Adipose tissue (tissue), 3 donors: ENCODE data around the gene TDRD9. TPM values are rescaled to one million over a fixed set of nuclear protein-coding genes. Genes with fewer than 3 reads are reported as not detected.
"Not testable (repeated sequence)": the region's sequence is repeated elsewhere in the genome, so short reads cannot be mapped to it uniquely, and the experiment has no call there.

Experiments
- H3K27ac ChIP-seq: one replicate; pipeline ENCODE4 v1.5.1; 2013; ENCODE audit warnings: low read depth, low read length
- WGBS, 3 donors: extraction: QIAGEN DNeasy Blood & Tissue Kit; methylation state at CpG; one replicate each; pipeline ENCODE4 v1.1.7; 2013; 5-methylcytosine and 5-hydroxymethylcytosine counted together
- polyA plus RNA-seq, 3 donors: library from polyadenylated mRNA; stranded (reverse); fragments of 200-250 nt; gene quantifications; one replicate each; pipeline ENCODE4 v1.2.3, GENCODE V29; 2013
- donor health status: healthy with polysubstance abuse.
- donor health status: Bipolar disorder and iron deficiency.
- donor health status: healthy.

TDRD9 gene
- polyA plus RNA-seq, 3 donors, result 1.3 to 2.7 (median 2.0) TPM

DNA sequence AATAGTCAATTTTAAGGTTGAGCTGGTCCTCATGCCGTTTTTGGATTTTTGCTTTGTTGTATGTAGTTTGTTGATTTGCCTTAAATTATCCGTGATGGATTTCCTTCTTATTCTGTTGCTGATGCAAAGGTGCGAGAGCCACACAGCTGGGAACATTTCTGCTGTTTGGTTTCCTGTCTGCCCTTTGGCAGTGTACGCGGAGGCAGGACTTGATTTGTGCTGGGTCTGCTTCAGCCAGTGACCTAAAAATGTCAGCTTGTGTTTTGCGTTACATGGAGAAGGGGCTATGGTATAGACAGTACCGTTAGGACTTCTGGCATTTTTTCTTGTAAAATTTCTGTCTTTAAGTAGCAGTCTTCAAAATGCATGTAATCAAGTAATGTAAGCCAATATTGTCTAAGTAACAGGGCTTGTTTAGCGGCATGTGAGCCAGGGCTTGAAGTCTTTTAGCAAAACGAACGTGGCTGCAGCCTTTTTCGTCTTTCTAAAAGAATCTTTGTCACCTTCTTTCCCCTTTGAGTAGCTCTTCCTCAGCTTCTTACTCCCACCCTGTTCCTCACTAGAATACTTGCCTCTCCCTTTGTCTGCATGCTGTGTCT lies 32.3 kb downstream of the TDRD9 start:
- WGBS, 3 donors, result 38 to 44% (median 42%) methylated on average over 11 of the region's 11 CpGs
- no peak overlapping the region for H3K27ac ChIP-seq

DNA sequence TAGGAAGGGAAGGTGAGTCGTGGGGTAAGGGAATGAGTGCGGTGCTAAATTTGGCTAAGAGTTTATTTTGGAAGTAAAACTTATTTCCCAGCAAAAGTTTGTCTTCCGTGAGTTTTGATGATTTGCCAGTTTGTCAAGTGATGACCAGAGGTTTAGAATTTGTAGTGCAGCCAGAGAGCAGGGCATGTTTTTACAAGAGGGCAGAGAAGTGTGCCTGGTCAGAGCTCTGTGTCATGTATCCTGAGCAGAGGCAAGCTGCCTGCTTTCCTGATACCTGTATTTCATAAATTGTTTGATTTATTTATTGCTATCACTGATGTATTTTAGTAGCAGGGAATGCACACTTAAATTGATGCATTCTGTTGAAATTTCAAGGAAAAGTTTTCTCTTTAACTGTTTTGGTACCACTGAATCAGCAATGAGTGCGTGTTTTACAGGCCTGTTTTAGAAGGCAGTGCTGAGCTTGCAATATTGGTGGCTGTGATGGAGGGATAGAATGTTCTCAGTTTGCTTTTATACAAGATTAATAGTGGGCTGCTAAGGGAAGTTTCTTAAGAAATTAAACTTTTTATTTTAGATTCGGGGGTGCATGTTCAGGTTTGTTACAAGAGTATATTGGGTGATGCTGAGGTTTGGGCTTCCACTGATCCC lies 33.8 kb downstream of the TDRD9 start:
- WGBS, 3 donors, result 66 to 82% (median 72%) methylated on average over 5 of the region's 5 CpGs
- H3K27ac ChIP-seq, result no peak overlapping the region

DNA sequence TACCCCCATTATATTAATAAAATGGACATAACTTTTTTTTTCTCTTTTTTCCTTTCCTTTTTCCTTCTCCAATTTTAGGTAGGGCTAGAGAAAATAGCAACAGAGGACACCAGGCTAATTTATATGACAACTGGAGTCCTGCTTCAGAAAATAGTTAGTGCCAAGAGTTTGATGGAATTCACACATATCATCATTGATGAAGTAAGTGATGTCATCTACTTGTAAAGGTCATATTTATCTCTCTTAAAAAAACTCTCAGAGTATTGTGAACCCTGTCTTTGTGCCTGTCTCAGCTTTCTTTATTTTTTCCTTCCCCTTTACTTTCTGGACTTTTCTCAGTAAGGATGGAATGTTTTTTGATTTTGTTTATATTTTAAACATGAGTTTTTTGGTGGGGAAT lies 38.4 kb downstream of the TDRD9 start:
- no peak overlapping the region for H3K27ac ChIP-seq

DNA sequence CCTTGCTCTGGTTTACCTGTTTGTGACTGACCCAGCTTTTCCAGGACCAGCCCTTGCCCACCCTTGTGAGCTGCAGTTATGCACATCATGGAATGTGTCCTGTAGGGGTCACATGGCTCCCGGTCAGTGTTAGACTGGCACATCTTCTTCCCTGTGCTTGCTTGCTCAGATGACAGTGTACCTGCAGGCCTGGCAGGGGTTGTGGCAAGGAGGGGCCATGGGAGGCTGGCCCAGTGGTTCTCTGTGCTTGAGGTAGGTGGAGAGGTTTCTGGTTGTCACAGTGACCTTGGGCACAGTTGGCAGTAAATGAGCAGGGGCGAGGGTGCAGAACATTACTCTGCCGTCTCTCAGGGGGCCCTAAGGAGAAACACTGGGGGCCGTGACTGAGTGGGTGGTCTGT lies 41.7 kb downstream of the TDRD9 start:
- H3K27ac ChIP-seq, result no peak overlapping the region
- WGBS, 3 donors, result 65 to 75% (median 73%) methylated on average over 4 of the region's 4 CpGs

DNA sequence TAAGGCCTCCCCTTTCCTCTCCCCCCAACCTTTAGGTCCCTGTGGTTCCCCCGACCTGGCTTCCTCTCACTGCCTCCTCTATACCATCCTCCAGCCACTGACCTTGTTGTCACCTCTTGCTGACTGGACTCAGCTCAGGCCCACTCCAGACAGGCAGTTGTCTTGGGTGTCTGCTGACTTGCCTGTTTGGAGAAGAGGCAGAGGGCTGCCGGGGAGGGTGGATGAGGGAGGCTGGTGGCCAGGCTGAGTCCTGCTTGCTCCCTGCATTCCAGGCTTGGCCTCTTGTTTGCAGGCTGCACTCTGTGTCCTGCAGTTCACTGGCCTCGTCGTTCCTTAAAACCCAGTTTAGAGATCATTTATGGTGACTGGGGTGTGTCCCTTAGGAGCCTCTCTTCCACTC lies 45.1 kb downstream of the TDRD9 start:
- H3K27ac ChIP-seq, result no peak overlapping the region
- 50 to 58% (median 51%) methylated on average over 4 of the region's 4 CpGs for WGBS, 3 donors

DNA sequence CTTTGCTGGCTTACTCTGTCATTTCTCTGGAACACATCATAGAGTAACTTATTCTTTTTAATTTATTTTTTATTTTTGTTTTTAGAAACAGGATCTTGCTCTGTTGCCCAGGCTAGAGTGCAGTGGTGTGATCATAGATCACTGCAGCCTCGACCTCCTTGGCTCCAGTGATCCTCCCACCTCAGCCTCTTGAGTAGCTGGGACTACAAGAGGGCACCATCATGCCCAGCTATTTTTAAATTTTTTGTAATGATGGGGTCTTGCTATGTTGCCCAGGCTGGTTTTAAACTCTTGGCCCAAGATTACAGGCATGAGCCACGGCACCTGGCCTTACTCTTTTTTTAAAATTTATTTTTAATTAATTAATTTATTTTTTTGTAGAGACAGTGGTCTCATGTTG lies 46.3 kb downstream of the TDRD9 start:
- WGBS, 3 donors, result 84 to 89% (median 86%) methylated on average over 2 of the region's 2 CpGs
- no peak overlapping the region for H3K27ac ChIP-seq

DNA sequence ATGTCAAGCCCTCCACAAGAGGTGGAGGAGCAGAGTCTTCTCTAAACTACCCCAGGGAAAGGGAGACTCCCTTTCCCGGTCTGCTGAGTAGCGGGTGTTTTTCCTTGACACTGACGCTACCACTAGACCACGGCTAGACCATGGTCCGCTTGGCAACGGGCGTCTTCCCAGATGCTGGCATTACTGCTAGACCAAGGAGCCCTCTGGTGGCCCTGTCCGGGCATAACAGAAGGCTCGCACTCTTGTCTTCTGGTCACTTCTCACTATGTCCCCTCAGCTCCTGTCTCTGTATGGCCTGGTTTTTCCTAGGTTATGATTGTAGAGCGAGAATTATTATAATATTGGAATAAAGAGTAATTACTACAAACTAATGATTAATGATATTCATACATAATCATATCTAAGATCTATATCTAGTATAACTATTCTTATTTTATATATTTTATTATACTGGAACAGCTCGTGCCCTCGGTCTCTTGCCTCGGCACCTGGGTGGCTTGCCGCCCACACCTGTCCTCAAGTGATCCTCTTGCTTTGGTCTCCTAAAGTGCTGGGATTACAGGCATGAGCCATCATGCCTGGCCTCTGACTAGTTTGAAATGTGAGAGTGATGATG lies 52.5 kb downstream of the TDRD9 start:
- 47 to 53% (median 52%) methylated on average over 12 to 14 of the region's 14 CpGs for WGBS, 3 donors
- not testable (repeated sequence) for H3K27ac ChIP-seq

DNA sequence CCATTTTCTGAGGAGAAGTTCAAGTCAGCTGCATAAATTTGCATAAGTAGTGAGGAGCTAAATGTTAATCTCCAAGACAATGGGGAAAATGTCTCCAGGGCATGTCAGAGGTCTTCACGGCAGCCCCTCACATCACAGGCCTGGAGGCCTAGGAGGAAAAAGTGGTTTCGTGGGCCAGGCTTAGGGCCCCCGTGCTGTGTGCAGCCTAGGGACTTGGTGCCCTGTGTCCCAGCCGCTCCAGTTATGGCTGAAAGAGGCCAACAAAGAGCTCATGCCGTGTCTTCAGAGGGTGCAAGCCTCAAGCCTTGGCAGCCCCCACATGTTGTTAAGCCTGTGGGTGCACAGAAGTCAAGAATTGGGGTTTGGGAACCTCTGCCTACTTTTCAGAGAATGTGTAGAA lies 55.9 kb downstream of the TDRD9 start:
- WGBS, 3 donors, result 84 to 92% (median 88%) methylated on average over 5 of the region's 5 CpGs
- no peak overlapping the region for H3K27ac ChIP-seq

DNA sequence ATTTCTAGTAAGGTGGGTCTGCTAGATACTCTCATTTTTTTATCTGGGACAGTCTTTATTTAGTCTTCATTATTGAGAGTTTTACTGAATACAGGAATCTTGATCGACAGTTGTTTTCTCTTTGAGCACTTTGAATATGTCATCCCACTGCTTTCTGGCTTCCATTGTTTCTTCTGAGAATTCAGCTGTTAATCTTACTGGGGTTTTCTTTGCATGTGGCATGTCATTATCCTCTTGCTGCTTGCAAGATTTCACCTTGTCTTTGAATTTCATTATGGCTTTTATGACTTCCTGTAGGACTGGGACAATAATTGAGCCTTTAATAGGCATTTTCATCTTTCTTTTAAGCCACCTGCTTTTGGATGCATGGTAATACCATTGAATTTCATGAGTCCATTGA lies 60.8 kb downstream of the TDRD9 start:
- WGBS, 3 donors, result 90 to 96% (median 96%) methylated on average over 1 of the region's 1 CpG
- H3K27ac ChIP-seq, result no peak overlapping the region

DNA sequence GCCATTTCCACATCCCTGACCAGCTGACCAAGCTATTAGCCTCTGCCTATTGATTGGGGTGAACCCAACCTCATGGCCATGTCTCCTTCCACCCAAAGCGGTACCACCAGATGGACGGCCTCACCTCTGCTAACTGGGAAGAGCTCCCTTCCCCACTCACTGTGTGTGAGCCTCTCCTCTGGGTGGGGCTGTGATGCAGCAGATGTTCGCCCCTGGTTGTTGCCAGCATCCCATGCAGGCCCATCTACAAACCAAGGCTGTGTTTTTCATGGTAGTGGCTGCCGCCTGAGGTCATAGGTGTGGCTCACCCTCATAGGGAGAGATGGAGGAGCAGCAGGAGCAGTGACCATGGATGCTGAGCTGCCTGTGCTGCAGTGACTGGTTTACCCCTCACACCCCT lies 61.7 kb downstream of the TDRD9 start:
- 87 to 100% (median 91%) methylated on average over 4 of the region's 4 CpGs for WGBS, 3 donors
- H3K27ac ChIP-seq, result no peak overlapping the region

DNA sequence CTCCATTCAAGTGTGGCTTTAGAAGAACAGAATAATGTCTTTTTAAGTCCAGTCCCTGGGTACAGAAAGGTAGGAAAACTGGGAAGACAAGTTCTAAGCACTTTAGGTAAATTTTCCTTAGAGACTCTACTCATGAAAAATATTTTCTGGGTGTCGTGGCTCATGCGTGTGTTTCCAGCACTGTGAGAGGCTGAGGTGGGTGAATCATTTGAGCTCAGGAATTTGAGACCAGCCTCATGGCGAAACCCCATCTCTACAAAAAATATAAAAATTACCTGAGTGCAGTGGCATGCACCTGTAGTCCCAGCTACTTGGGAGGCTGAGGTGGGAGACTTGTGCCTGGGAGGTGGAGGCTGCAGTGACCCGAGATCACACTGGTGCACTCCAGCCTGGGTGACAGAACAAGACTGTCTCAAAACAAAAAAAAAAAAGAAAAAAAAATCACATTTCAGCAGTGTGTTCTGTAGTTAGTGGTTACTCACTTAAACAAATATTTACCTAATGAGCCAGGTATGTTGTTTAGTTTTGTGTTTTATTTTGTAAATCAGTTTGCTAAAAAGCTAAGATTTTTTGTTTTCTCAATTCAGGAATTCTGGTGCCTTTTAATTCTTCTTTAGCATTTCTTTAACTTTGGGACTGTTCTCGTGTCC lies 66.4 kb downstream of the TDRD9 start:
- no peak overlapping the region for H3K27ac ChIP-seq
- WGBS, 3 donors, result 71 to 86% (median 86%) methylated on average over 5 of the region's 5 CpGs

DNA sequence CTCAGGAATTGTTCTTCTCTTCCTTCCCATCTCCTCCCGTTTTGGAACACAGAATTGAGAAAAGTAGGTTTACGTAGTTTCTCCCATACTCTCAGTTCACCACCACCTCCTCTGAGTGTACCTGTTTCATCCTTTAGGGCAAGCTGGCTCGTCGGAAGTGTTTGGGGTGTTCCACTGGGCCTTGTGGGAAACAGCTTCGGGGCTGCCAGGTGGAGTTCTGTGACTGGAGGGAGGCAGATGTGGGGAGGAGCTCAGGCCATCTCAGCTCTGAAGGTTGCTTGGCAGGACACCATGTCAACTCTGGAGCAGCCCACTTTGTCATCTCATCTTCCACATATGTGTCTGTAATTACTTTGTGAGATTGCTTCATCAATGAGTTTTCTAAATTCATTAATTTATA lies 67.6 kb downstream of the TDRD9 start:
- no peak overlapping the region for H3K27ac ChIP-seq
- 65 to 81% (median 80%) methylated on average over 5 of the region's 5 CpGs for WGBS, 3 donors

DNA sequence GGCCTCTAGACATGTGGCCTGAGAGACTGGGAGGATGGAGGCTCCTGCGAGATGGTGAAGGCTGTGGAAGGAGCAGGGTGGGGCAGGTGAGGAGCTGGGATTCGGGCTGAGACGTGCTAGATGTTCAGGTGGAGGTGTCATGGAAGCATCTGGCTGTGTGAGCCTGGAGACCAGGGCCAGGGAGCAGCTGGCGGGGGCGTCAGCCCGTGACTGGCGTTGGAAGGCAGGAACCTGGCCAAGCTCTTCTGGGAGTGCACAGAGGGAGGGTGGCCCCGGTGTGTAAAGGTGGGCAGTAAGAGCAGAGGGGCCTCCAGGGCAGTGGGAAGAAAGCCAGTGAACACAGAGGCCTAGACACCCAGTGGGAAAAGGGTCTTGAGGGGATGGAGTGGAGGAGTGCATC lies 69.1 kb downstream of the TDRD9 start:
- no peak overlapping the region for H3K27ac ChIP-seq
- WGBS, 3 donors, result 74 to 83% (median 82%) methylated on average over 8 of the region's 8 CpGs

DNA sequence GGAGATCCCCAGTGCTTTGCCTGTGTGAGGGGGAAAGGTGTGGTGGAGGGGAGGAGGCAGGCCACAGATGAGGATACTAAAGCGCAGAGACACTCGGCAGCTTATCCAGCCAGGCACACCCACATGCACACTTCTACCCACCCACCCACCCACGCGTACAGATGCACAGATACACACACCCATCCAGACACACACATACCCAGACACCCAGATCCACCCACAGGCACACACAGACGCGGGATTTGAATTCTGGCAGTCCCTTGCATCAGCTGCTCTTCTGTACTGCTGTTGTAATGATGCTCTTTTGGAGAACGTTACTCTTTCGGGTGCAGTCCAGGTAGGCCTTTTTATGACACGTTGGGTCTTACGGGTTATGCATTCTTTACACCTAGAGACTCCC lies 69.8 kb downstream of the TDRD9 start:
- 80 to 90% (median 83%) methylated on average over 10 of the region's 10 CpGs for WGBS, 3 donors
- H3K27ac ChIP-seq, result no peak overlapping the region

DNA sequence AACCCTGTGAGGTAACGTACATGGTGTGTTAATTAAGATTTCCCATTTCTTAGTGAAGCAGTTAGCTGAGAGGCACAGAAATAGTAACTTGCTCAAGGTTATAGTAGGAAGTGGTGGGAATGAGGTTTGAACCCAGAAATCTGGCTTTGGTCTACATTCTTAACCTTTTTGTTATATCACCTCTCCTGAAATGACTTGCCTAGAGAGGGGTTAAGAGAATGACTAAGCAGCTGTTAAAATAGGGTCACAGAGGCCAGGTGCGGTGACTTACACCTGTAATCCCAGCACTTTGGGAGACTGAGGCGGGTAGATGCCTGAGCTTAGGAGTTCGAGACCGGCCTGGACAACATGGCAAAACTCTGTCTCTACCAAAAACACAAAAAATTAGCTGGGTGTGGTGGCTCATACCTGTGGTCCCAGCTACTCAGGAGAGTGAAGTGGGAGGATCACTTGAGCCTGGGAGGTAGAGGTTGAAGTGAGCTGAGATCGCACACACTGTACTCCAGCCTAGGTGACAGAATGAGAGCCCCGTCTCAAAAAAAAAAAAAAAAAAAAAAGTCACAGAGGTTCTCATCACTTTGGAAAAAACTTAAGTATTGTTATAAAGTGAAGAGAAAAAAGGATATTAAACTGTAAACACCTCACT lies 71.7 kb downstream of the TDRD9 start:
- 89 to 94% (median 91%) methylated on average over 7 of the region's 7 CpGs for WGBS, 3 donors
- H3K27ac ChIP-seq, result no peak overlapping the region

DNA sequence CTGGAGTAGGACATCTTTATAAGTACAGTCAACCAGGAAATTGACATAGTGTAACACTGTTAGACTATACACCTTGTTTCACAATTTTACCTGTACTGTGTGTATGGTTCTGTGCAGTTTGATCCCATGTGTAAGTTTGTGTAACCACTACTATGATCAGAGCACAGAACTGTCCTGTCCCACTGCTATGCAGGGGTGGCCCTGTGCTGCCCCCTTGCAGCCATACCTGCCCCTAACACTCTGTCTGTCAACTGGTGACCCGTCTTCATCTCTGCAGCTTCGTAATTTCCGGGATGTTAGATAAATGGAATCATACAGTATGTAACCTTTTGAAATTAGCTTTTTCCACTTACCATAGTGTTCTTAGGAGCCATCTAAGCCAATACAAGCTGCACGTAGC lies 72.7 kb downstream of the TDRD9 start:
- 64 to 76% (median 73%) methylated on average over 4 of the region's 4 CpGs for WGBS, 3 donors
- no peak overlapping the region for H3K27ac ChIP-seq

DNA sequence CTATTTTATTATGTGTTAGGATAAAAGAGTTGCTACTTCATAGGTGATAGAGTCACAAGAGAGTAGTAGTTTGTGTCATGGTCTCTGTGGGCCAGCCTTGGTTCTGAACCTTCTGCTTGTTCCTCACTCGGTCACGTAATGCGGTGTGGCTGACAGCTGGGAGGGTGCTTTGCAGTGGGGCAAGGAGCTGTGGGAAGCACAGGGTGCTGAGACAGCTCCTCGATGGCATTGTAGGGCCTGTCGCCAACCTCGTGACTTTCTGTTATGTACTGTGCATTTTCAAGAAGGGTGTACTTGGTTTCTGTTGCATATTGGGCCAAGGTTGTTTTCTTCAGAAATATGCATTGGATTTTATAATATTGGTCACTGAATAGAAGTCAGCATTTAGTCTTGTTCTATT lies 75.4 kb downstream of the TDRD9 start:
- H3K27ac ChIP-seq, result no peak overlapping the region
- 83 to 89% (median 88%) methylated on average over 6 of the region's 6 CpGs for WGBS, 3 donors

DNA sequence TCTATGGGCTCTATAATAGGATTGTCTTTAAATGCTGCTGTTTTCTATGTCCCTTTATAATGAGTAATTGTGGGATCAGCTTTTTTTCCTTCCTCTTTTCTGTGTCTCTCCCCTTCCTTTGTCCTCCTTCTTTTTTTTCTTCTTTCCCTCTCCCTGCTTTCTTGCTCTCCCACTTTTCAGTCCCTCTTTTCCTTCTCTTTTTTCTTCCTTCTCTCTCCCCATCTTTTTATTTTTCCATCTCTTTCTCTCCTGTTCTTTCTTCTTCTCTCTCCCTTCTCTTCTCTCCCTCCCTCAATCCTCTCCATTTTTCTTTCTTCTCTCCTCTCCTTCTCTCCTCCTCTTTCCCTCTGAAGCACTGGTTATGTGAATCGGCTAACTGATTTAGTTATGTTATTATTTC lies 76.6 kb downstream of the TDRD9 start:
- H3K27ac ChIP-seq, result no peak overlapping the region
- WGBS, 3 donors, result 92 to 100% (median 95%) methylated on average over 1 of the region's 1 CpG

DNA sequence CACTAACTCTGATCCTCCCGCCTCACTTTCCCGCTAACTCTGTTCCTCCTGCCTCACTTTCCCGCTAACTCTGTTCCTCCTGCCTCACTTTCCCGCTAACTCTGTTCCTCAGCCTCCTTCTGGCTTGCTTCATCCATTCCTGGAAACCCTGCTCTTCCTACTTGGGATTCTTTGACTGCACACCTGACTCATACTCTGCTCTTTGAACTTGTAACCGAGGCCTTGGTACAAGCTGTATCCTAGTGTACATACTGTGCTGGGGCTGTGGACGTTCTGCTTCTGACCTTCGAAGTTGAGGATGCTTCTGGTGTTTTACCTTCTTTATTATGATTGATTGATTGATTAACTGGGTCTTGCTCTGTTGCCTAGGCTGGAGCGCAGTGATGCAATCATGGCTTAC lies 77.2 kb downstream of the TDRD9 start:
- no peak overlapping the region for H3K27ac ChIP-seq
- WGBS, 3 donors, result 87 to 91% (median 89%) methylated on average over 8 of the region's 8 CpGs
